Prostate gland (tissue), 2 donors: ENCODE data around the gene SCFD2.

Experiments used
- CTCF ChIP-seq, 4 experiments: fragments of 200-600 bp in 2 of 4; fragments of 450-650 bp in 2 of 4; sonication (generic) in 2 of 4; IDR thresholded peaks; 1 replicate in 3 of 4; 2 replicates in 1 of 4; pipeline ENCODE4 v1.5.1; 2016 to 2019; ENCODE audit warnings: antibody characterized with exemption in 4 of 4, mild to moderate bottlenecking in 2 of 4, moderate library complexity in 2 of 4
- POLR2A ChIP-seq: fragments of 450-650 bp; IDR thresholded peaks from one replicate; pipeline ENCODE4 v1.6.1; 2016; ENCODE audit warnings: antibody characterized with exemption, mild to moderate bottlenecking
- POLR2AphosphoS5 ChIP-seq: sonication (generic); formaldehyde crosslinking; IDR thresholded peaks from one replicate; pipeline ENCODE4 v1.6.1; 2017; ENCODE audit warnings: antibody characterized with exemption

GRCh38 chr4:52891743-52892142 lies 474.1 kb downstream of the SCFD2 start:
- TF ChIP-seq POLR2AphosphoS5 (no peak), CTCF (IDR thresholded peaks at IDR 0.05) (no peak), POLR2A (no peak)
